OCI-LY3 (cell line): Measurements from ENCODE around the gene PSMB9.

ENCODE experiments used
- CTCF ChIP-seq: fragments of 200-600, 300-600 bp; sonication (generic); IDR thresholded peaks from 2 replicates; pipeline ENCODE4 v1.5.1; 2014; ENCODE audit warnings: antibody characterized with exemption, low read length, low read depth
- EZH2phosphoT487 ChIP-seq: fragments of 200-600 bp; shearing (Covaris generic); IDR thresholded peaks from 2 replicates; pipeline ENCODE4 v1.6.1; 2018; ENCODE audit warnings: antibody characterized with exemption, mixed run types, low read depth

GRCh38 chr6:32807020-32807580 is 46.9 kb upstream of the PSMB9 start:
- TF ChIP-seq EZH2phosphoT487 (no peak), CTCF (no peak)
